Psoas muscle (tissue), 8 donors: Measurements from ENCODE around the gene ALDOC. TPM values are rescaled to one million over a fixed set of nuclear protein-coding genes. Genes with fewer than 3 reads are reported as not detected.

Source experiments
- ATAC-seq, 4 donors: fragments of 200-7000 bp; cut with Tn5 transposase; one replicate each; pipeline ENCODE4 v1.9.1; 2020; ENCODE audit warnings: moderate library complexity in 3 of 4, mild to moderate bottlenecking in 2 of 4
- DNase-seq, 2 donors: peaks; one replicate each; pipeline ENCODE4 v3.0.0-alpha.2; 2020
- H3K27ac ChIP-seq: fragments of 200-600 bp; one replicate; pipeline ENCODE4 v1.8.0; 2022
- H3K27me3 ChIP-seq, 3 donors: fragments of 200-600 bp in 1 of 3; one replicate each; pipeline versions ENCODE4 v1.6.1 to v1.8.0; 2013 to 2022; ENCODE audit warnings: low read length in 2 of 3, mild to moderate bottlenecking in 2 of 3, moderate library complexity in 1 of 3; ENCODE audit not compliant: insufficient read depth in 3 of 3
- H3K36me3 ChIP-seq, 2 donors: fragments of 200-600 bp in 1 of 2; one replicate each; pipeline versions ENCODE4 v1.6.1 to v1.8.0; 2013 to 2022; ENCODE audit warnings: low read depth in 1 of 2, mild to moderate bottlenecking in 1 of 2, moderate library complexity in 1 of 2; ENCODE audit not compliant: insufficient read depth in 1 of 2
- H3K4me1 ChIP-seq: fragments of 200-600 bp; one replicate; pipeline ENCODE4 v1.8.0; 2022
- H3K4me3 ChIP-seq: fragments of 200-600 bp; one replicate; pipeline ENCODE4 v1.8.0; 2022; ENCODE audit warnings: mild to moderate bottlenecking
- H3K9me3 ChIP-seq: fragments of 200-600 bp; one replicate; pipeline ENCODE4 v1.8.0; 2022
- CTCF ChIP-seq: fragments of 200-600 bp; IDR thresholded peaks from one replicate; pipeline ENCODE4 v1.8.0; 2022; ENCODE audit warnings: antibody characterized with exemption
- WGBS, 3 donors: extraction: QIAGEN DNeasy Blood & Tissue Kit; methylation state at CpG; one replicate each; pipeline versions ENCODE4 v1.1.6 to v1.1.7; 2013; 5-methylcytosine and 5-hydroxymethylcytosine counted together
- intact Hi-C, 2 donors: fragments of 100-400 bp; cut with DNase I; formaldehyde crosslinking; loops; one replicate each; pipeline versions ENCODE4 v1.11.0 to v1.14.2; 2022
- polyA plus RNA-seq, 3 donors: library from polyadenylated mRNA; stranded (reverse); fragments of 200-250 nt; gene quantifications; one replicate each; pipeline ENCODE4 v1.2.3, GENCODE V29; 2013
- total RNA-seq, 4 donors: library from RNA; stranded (reverse); fragmentation: NEBNext Ultra II Directional in 2 of 4; extraction: Animal tissue kit (Norgen Biotek cat#: 25700) in 2 of 4; gene quantifications; one replicate each; pipeline versions ENCODE4 v1.2.1 to v1.2.4, GENCODE V29; 2021 to 2023
- donor health status: healthy with polysubstance abuse.
- donor health status: DM: no; HTN: no; CAD: no; lungs with moderate emphysema.
- donor health status: Bipolar disorder and iron deficiency.
- donor health status: healthy.
- donor health status: DM: yes; HTN: yes; CAD: no.
- donor health status: DM: no; HTN: no; CAD: no.
- donor health status: DM: no; HTN: no; CAD: no.
- donor health status: DM: yes; HTN: yes; CAD: no.

Gene ALDOC
- total and polyA plus RNA-seq, 7 donors = 1.2 to 2.9 (median 1.7) TPM

- Histone ChIP-seq H3K9me3 (no peaks in the 10 kb centered on the region), H3K4me1 (peaks cover 18% of the 10 kb centered on the region), H3K27ac (no peak overlapping the region), H3K36me3 (peaks cover 2 to 52% of the 10 kb centered on the region in 2 donors), H3K4me3 (no peak overlapping the region), H3K27me3 (no peaks in the 10 kb centered on the region)
- DNase-seq (no peak), ATAC-seq (no peak)
- TF ChIP-seq CTCF = no peak
- WGBS, 3 donors = 84 to 90% (median 85%) methylated on average over 3 of the region's 3 CpGs
- intact Hi-C loops = no loop called here
Observed at GRCh38 chr17:28567604-28568003, 9.1 kb downstream of the ALDOC start.

GRCh38 chr17:28563475-28563874 lies 13.2 kb downstream of the ALDOC start:
- no peak for TF ChIP-seq CTCF
- 83 to 87% (median 87%) methylated on average over 3 of the region's 3 CpGs for WGBS, 3 donors
- H3K36me3 ChIP-seq = peaks cover 2 to 85% of the 10 kb centered on the region in 2 donors
- H3K27ac ChIP-seq = no peak overlapping the region
- H3K9me3 ChIP-seq = no peaks in the 10 kb centered on the region
- no peaks in the 10 kb centered on the region for H3K27me3 ChIP-seq
- no peak for DNase-seq
- intact Hi-C loops = no loop called here
- H3K4me3 ChIP-seq = no peak overlapping the region
- ATAC-seq = no peak
- no peaks in the 10 kb centered on the region for H3K4me1 ChIP-seq

- no peaks in the 10 kb centered on the region for H3K27me3 ChIP-seq
- WGBS, 3 donors = 93 to 96% (median 96%) methylated on average over 3 of the region's 3 CpGs
- no peak overlapping the region for H3K27ac ChIP-seq
- H3K36me3 ChIP-seq = peaks cover 0 to 70% of the 10 kb centered on the region in 2 donors
- intact Hi-C loops = no loop called here
- no peak for TF ChIP-seq CTCF
- H3K4me3 ChIP-seq = no peak overlapping the region
- ATAC-seq = no peak
- H3K4me1 ChIP-seq = peaks cover 5% of the 10 kb centered on the region
- no peak for DNase-seq
- no peaks in the 10 kb centered on the region for H3K9me3 ChIP-seq
Observed at GRCh38 chr17:28555022-28555421, 21.7 kb downstream of the ALDOC start.

GRCh38 chr17:28554565-28554964 lies 22.1 kb downstream of the ALDOC start:
- 78 to 97% (median 84%) methylated on average over 6 of the region's 6 CpGs for WGBS, 3 donors
- Histone ChIP-seq H3K27me3 (no peaks in the 10 kb centered on the region), H3K36me3 (peaks cover 0 to 65% of the 10 kb centered on the region in 2 donors), H3K4me3 (no peak overlapping the region), H3K27ac (no peak overlapping the region), H3K9me3 (no peaks in the 10 kb centered on the region), H3K4me1 (peaks cover 5% of the 10 kb centered on the region)
- TF ChIP-seq CTCF = no peak
- ATAC-seq = no peak
- intact Hi-C loops = no loop called here
- no peak for DNase-seq

GRCh38 chr17:28553000-28553505 lies 23.6 kb downstream of the ALDOC start:
- Histone ChIP-seq H3K4me1 (peaks cover 5% of the 10 kb centered on the region), H3K36me3 (peaks cover 0 to 50% of the 10 kb centered on the region in 2 donors), H3K9me3 (no peaks in the 10 kb centered on the region), H3K27me3 (no peaks in the 10 kb centered on the region), H3K4me3 (peak overlapping the region; percentile 91), H3K27ac (no peak overlapping the region)
- no peak for DNase-seq
- WGBS, 3 donors = 91 to 98% (median 95%) methylated on average over 5 of the region's 5 CpGs
- no peak for ATAC-seq
- no peak for TF ChIP-seq CTCF
- intact Hi-C loops = no loop called here
